Measurements from ENCODE around the gene SLC17A2. TPM values are rescaled to one million over a fixed set of nuclear protein-coding genes. Genes with fewer than 3 reads are reported as not detected.

SLC17A2 gene
- total RNA-seq, 4 donors from 2014 or later, result not detected

DNA sequence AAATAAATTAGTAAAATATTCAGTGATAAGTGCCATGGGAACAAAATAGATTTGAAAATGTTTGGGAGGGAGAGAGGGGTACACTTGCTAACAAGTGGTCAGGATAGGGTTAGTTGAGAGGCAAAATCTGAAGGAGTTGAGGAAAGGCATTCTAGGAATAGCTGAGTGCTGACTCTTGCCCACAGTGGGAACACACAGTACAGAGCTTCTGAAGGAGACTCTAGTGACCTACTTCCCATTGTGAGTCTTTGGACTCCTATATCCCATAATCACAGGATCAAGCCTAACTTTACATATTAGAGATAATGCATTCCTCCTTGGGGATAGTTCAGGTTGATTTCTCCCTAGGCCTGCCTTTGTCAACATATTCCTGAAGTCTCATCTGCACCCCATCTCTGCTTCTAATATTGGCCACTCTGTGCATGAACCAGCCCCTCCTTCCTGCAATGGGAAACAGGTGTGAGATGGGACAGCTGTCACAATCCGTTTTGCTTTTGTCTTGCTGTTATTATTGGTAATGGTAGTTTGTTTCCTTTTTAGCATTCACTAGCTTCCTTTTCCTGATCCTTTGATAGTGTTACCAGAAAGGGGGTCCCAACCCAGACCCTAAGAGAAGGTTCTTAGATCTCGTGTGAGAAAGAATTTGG, 29.5 kb upstream of the SLC17A2 start:
- TF ChIP-seq, protein P1, sequence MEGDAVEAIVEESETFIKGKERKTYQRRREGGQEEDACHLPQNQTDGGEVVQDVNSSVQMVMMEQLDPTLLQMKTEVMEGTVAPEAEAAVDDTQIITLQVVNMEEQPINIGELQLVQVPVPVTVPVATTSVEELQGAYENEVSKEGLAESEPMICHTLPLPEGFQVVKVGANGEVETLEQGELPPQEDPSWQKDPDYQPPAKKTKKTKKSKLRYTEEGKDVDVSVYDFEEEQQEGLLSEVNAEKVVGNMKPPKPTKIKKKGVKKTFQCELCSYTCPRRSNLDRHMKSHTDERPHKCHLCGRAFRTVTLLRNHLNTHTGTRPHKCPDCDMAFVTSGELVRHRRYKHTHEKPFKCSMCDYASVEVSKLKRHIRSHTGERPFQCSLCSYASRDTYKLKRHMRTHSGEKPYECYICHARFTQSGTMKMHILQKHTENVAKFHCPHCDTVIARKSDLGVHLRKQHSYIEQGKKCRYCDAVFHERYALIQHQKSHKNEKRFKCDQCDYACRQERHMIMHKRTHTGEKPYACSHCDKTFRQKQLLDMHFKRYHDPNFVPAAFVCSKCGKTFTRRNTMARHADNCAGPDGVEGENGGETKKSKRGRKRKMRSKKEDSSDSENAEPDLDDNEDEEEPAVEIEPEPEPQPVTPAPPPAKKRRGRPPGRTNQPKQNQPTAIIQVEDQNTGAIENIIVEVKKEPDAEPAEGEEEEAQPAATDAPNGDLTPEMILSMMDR (IDR thresholded peaks at IDR 0.05; ENCODE audit: low read depth), result no peak

- TF ChIP-seq, protein P1 (IDR thresholded peaks at IDR 0.05; ENCODE audit: low read depth), result no peak
Measured at GRCh38 chr6:25958700-25959162, 28.2 kb upstream of the SLC17A2 start.

DNA sequence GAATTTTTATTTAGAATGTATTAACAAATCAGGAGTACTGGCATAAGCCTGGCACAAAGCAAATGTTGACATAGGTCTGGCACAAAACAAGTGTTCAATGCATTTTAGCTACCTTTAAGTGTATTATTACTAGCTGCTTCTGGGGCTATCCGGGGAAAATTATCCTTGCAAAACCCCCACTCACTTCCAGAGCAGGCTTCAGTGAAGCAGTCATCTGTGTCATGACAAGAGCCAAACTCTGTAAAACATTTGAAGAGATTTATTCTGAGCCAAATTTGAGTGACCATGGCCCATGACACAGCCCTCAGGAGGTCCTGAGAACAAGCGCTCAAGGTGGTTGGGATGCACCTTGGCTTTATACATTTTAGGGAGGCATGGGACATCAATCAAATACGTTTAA, 25.7 kb upstream of the SLC17A2 start:
- TF ChIP-seq, protein P1 (IDR thresholded peaks at IDR 0.05; ENCODE audit: low read depth), result no peak

GRCh38 chr6:25954756-25955155, 24.3 kb upstream of the SLC17A2 start:
- TF ChIP-seq, protein P1 (IDR thresholded peaks at IDR 0.05; ENCODE audit: low read depth), result no peak

- TF ChIP-seq, protein P1 (IDR thresholded peaks at IDR 0.05; ENCODE audit: low read depth), result no peak
Measured at GRCh38 chr6:25953733-25954132, 23.2 kb upstream of the SLC17A2 start.

GRCh38 chr6:25952535-25952934, 22.0 kb upstream of the SLC17A2 start:
- TF ChIP-seq, protein P1 (IDR thresholded peaks at IDR 0.05; ENCODE audit: low read depth), result no peak

GRCh38 chr6:25951296-25952032, 21.0 kb upstream of the SLC17A2 start:
- TF ChIP-seq, protein P1 (IDR thresholded peaks at IDR 0.05; ENCODE audit: low read depth), result no peak
